VCaP (cell line): ENCODE measurements around the gene NKG7.
A peak's percentile ranks its signal among the peaks of the same experiment; 100 is the strongest.
"Not testable (repeated sequence)": the region's sequence is repeated elsewhere in the genome, so short reads cannot be mapped to it uniquely, and the experiment has no call there.

Source experiments
- H3K27ac ChIP-seq: fragments of 450-650 bp; 2 replicates; pipeline ENCODE4 v1.5.1; 2017
- TF ChIP-seq, protein P1 (sequence below): fragments of 450-650 bp; conservative IDR thresholded peaks from 2 replicates; pipeline ENCODE4 v1.5.1; 2017; ENCODE audit warnings: mild to moderate bottlenecking, moderate library complexity

Gene NKG7, protein sequence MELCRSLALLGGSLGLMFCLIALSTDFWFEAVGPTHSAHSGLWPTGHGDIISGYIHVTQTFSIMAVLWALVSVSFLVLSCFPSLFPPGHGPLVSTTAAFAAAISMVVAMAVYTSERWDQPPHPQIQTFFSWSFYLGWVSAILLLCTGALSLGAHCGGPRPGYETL

DNA sequence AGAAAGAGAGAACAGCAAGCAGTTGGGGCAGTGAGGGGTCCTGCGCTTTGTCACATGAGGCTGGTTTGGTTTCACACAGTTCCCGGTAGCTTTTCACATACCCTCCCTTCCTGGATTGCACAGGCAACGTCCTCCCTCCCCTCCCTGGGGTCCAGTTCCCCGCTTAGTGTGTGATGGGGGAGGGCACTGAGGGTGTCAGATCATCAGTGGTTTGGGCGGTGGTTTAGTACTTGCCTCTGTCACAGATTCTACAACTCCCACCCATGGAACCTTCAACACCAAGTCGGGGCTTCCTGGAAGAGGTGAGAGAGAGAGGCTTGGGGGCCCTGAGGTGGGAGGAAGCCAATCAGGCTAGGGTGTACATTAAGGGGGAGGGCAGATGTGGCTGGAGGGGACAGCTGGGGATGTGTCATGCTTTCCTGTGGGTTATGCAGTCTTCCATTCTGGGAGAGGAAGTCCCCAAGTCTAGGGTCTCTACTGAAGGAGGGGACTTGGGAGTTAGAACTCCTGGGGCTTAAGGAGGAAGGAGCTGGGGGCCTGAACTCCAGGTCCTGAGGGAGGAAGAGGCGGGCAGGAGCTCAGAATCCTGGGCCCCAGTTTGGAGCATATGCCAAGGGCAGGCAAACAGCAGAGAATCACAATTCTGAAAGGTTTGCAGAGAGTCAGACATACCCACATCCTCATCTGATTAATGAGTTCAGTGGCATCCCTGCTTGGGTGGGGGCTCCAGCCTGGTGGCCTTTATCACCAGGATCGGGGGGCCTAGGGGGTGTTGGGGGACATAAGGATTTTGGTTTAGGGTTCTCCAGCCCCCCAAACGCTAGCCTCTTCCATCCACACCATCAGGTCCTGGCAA, at the start of gene NKG7:
Gene NKG7 (minus strand): TSS at position 6 of the 856 bp plus-strand sequence. CDS start 119 bp downstream, outside the sequence.
- TF ChIP-seq, protein P1, sequence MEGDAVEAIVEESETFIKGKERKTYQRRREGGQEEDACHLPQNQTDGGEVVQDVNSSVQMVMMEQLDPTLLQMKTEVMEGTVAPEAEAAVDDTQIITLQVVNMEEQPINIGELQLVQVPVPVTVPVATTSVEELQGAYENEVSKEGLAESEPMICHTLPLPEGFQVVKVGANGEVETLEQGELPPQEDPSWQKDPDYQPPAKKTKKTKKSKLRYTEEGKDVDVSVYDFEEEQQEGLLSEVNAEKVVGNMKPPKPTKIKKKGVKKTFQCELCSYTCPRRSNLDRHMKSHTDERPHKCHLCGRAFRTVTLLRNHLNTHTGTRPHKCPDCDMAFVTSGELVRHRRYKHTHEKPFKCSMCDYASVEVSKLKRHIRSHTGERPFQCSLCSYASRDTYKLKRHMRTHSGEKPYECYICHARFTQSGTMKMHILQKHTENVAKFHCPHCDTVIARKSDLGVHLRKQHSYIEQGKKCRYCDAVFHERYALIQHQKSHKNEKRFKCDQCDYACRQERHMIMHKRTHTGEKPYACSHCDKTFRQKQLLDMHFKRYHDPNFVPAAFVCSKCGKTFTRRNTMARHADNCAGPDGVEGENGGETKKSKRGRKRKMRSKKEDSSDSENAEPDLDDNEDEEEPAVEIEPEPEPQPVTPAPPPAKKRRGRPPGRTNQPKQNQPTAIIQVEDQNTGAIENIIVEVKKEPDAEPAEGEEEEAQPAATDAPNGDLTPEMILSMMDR: no peak
- H3K27ac ChIP-seq: no peak within 1 kb of the TSS

DNA sequence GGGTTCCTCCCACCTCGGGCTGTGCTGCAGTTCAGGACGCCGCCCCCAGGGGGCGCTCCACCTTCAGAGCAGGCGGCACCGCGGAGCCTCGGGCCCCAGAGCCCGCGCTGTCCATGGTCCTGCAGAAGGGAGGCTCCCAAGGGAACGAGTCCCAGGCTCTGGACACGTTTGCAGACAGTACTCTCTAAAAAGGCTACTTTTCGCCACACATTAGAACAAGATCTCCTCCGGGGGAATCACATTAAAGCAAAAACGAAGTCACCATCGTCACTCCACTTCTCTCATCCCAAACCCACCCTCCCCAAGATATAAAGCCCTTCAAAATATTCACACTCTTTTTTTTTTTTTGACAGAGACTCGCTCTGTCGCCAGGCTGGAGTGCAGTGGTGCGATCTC, 49.6 kb upstream of the NKG7 start:
- H3K27ac ChIP-seq: no peak overlapping the region
- TF ChIP-seq, protein P1: peak; percentile 98

DNA sequence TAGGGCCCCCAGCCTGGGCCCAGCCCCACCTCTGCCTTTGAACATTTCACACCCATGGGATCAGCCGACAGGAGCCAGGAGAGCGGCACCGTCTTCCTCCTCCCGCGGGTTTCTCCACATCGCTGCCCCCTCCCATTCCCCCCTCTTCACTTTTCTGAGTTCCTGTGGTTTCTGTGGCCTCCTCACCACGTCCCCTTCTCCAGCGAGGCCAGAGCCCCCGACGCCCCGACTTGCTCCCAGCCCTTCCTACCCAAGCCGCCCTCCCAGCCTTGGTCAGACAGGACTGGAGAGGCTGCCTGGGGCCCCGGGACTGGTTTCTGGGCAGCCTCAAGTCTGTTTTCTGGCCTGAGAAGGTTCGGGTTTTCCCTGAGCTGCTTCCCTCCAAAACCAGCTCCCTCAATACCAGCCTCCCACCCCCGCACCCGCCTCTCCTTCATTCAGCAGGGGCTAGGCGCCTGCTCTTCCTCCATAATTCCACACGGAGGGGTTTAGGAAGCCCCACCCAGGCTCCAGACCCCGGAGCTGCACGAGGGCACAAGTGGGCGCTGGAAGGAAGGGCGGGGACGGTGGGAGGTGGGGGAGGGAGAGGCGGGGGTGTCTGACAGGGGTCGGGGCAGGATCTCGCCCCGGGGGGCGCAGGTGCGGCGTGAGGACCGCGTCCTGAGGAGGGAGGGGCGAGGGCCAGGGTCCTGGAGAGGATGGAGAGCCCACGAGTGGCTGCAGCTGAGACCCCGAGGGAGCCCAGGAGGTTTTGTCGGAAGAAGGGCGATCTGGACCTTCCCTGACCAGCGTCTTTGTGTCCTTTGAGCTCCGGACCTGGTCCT, 49.0 kb upstream of the NKG7 start:
- TF ChIP-seq, protein P1: no peak
- H3K27ac ChIP-seq: no peak overlapping the region

DNA sequence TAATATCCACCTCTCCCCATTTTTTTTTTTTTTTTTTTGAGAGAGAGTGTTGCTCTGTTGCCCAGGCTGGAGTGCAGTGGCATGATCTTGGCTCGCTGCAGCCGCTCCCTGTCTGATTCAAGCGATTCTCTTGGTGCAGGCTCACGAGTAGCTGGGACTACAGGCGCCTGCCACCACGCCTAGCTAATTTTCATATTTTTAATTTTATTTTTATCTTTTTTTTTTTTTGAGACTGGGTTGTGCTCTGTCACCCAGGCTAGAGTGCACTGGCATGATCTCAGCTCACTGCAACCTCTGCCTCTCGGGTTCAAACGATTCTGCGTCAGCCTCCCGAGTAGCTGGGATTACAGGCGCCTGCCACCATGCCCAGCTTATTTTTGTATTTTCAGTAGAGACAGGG, 48.1 kb upstream of the NKG7 start:
- not testable (repeated sequence) for H3K27ac ChIP-seq

DNA sequence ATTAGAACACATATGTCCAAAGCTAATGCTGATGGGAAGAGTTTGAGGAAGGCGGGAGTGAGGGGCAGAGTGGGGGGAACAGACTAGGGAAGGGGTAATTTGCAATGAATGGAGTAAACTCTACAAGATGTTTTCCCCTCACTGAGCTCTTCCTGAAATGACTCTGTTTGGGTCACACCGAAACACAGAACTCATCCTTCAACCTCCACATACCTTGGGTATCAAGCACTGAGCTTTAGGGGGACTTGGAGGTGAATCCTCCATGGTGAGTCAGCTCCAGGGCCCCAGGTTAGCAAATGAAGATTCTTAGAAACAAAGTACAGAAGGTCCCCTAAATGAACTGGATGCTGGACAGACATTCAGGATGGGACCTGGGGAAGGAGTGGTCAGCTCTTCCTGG, 46.3 kb upstream of the NKG7 start:
- TF ChIP-seq, protein P1: no peak
- H3K27ac ChIP-seq: no peak overlapping the region

DNA sequence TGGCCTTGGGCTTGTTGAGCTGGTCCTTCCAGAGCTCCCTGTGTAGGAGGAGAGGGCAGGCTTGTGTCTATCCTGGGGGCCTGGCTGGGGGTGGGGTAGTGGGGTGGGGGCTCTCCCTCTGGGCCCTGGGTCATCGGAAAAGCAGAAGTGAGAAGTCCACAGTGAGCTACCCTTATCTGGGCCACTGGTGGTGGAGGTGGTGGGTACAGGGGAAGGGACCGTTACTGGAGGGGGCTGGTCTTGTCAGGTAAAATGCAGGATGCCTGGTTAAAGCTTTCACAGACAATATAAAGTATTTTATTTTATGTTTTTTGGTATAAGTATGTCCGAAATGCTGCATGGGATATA, 45.3 kb upstream of the NKG7 start:
- TF ChIP-seq, protein P1: no peak
- H3K27ac ChIP-seq: no peak overlapping the region

DNA sequence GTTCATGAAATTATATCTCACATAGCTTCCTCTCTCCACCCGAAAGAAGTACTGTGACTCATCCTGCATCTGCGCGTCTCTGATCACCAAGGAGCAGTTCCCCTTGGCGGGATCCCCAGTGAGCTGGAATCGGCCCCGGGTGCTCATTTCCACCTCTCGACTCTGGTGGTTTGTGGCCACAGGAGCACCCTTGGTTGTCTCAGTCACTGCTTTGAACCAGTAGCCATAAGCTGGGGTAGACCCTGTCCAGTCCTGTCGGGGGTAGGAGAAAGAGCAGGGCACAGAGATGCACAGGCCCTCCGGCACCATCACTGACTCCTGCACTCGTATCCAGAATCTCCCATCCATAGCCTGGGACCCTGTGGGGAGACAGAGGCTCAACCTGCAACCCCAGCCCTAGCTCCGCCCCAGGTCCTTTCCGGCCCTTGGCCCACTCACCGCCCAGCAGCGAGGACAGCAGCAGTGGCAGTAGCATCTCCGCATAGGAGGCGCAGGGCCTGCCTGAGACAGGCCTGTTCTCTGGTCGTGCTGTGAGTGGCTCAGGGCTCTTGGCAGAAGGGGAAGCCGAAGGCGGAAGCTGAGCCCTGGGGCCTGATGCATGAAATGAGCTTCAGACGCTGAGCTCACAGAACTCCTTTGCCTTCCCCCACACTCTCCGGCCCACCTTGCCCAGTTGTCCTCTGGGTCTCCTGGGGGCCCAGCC, 44.8 kb upstream of the NKG7 start, which contains the start of gene SIGLEC10:
Gene SIGLEC10 (minus strand): TSS at position 536 of the 703 bp plus-strand sequence. CDS start 61 bp downstream, at position 475.
- TF ChIP-seq, protein P1: no peak
- no peak within 1 kb of the TSS for H3K27ac ChIP-seq

DNA sequence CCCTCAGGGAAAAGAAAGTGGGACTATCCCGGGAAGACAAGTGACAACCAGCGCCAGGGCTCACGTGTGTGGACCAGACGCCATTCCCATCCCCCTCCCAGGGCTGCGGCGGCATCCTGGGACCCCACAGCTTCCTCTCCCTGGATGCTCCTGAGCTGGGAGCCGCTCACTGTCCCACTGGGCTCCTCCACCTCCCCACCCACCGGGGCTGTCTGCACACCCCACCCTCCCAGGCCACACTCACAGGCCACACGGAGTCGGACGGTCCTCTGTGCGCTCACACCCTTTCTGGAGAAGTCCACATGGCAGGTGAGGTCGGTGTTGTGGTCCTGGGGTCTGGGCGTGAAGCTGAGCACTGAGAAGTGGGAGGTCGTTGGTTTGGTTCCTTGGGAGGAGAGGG, 44.0 kb upstream of the NKG7 start:
- H3K27ac ChIP-seq: not testable (repeated sequence)
